HCT116 (cell line): ENCODE data around the gene MBOAT1. TPM values are rescaled to one million over a fixed set of nuclear protein-coding genes. Genes with fewer than 3 reads are reported as not detected.

Experiments
- ATAC-seq: fragments of 200-7000 bp; cut with Tn5 transposase; 2 replicates; pipeline ENCODE4 v1.9.1; 2020; ENCODE audit warnings: mild to moderate bottlenecking, moderate library complexity
- BruUV-seq: library from RNA; stranded (reverse); fragments of 400-500 nt; replicated peaks from 2 replicates; lab custom pipeline; 2021; lab: Mats Ljungman, UMichigan
- CTCF ChIA-PET: fragments of 300-600 bp; sonication (Branson Sonifier 250); formaldehyde crosslinking; loops from one replicate; lab custom pipeline; 2021; ENCODE audit warnings: antibody characterized with exemption; lab: Charles Lee
- POLR2A ChIA-PET: fragments of 300-600, 350-600 bp; sonication (Branson Sonifier 250); formaldehyde crosslinking; loops from one replicate; lab custom pipeline; 2021; ENCODE audit warnings: antibody characterized with exemption; lab: Charles Lee
- RAD21 ChIA-PET, 2 experiments: fragments of 300-600 bp; sonication (Branson Sonifier 250); formaldehyde crosslinking; loops; one replicate each; lab custom pipeline; 2023; ENCODE audit warnings: low total read pairs in 2 of 2; ENCODE audit not compliant: uncharacterized antibody in 2 of 2, unreplicated experiment in 2 of 2, low non-redundant PET in 1 of 2; lab: Charles Lee
- DNase-seq: peaks from one replicate; pipeline ENCODE4 v3.0.0-alpha.2; 2010; ENCODE audit warnings: low read depth, low spot score
- H2AFZ ChIP-seq: fragments of 200-600 bp; shearing (Covaris generic), sonication (generic); 2 replicates; pipeline ENCODE4 v1.6.1; 2017; ENCODE audit warnings: low read depth, mixed run types, mixed read lengths, antibody characterized with exemption, low read length; ENCODE audit not compliant: poor library complexity, severe bottlenecking
- H3K27ac ChIP-seq: 2 replicates; pipeline ENCODE4 v1.5.1; 2012; ENCODE audit warnings: low read depth, low read length
- H3K27me3 ChIP-seq: fragments of 200-600 bp; sonication (generic); 2 replicates; pipeline ENCODE4 v1.6.1; 2016; ENCODE audit warnings: mixed run types, low read length, mixed read lengths; ENCODE audit not compliant: insufficient read depth
- H3K36me3 ChIP-seq, 2 experiments: fragments of 200-500 bp in 1 of 2; fragments of 200-600 bp in 1 of 2; sonication (Bioruptor generic) in 1 of 2; sonication (generic) in 1 of 2; 2 replicates each; pipeline versions ENCODE4 v1.5.1 to v1.6.1; 2014 to 2016; ENCODE audit warnings: low read length in 2 of 2, inconsistent platforms in 1 of 2, mixed read lengths in 1 of 2, mixed run types in 1 of 2; ENCODE audit not compliant: insufficient read depth in 2 of 2, control insufficient read depth in 1 of 2
- H3K4me1 ChIP-seq, 2 experiments: fragments of 200-600 bp in 1 of 2; sonication (generic) in 1 of 2; 2 replicates each; pipeline versions ENCODE4 v1.5.1 to v1.6.1; 2012 to 2017; ENCODE audit warnings: low read length in 2 of 2, inconsistent platforms in 1 of 2, mild to moderate bottlenecking in 1 of 2, mixed read lengths in 1 of 2, mixed run types in 1 of 2, moderate library complexity in 1 of 2; ENCODE audit not compliant: insufficient read depth in 2 of 2, control insufficient read depth in 1 of 2
- H3K4me2 ChIP-seq: fragments of 200-600 bp; sonication (generic); 2 replicates; pipeline ENCODE4 v1.6.1; 2017; ENCODE audit warnings: mixed run types, low read length, mixed read lengths
- H3K4me3 ChIP-seq, 2 experiments: fragments of 200-600 bp in 1 of 2; sonication (generic) in 1 of 2; replicated peaks in 1 of 2; 2 replicates each; pipeline ENCODE4 v1.5.1; 2011 to 2016; ENCODE audit warnings: low read length in 2 of 2, control low read depth in 1 of 2, low read depth in 1 of 2, mild to moderate bottlenecking in 1 of 2, mixed read lengths in 1 of 2, mixed run types in 1 of 2
- H3K79me2 ChIP-seq: fragments of 200-600 bp; sonication (generic); 2 replicates; pipeline ENCODE4 v1.6.1; 2017; ENCODE audit warnings: mild to moderate bottlenecking, mixed run types, low read length, moderate library complexity, mixed read lengths; ENCODE audit not compliant: insufficient read depth
- H3K9ac ChIP-seq: fragments of 200-600 bp; sonication (generic); 2 replicates; pipeline ENCODE4 v1.6.1; 2016; ENCODE audit warnings: low read length, mixed read lengths
- H3K9me2 ChIP-seq: fragments of 200-600 bp; sonication (generic), shearing (Covaris generic); 2 replicates; pipeline ENCODE4 v1.6.1; 2017; ENCODE audit warnings: mixed run types, mild to moderate bottlenecking, moderate library complexity; ENCODE audit not compliant: insufficient read depth
- H3K9me3 ChIP-seq, 2 experiments: fragments of 200-500 bp in 1 of 2; fragments of 200-600 bp in 1 of 2; sonication (Bioruptor generic) in 1 of 2; sonication (generic) in 1 of 2; 2 replicates each; pipeline ENCODE4 v1.6.1; 2014 to 2017; ENCODE audit warnings: low read length in 2 of 2, mixed read lengths in 2 of 2, inconsistent platforms in 1 of 2, low read depth in 1 of 2, mild to moderate bottlenecking in 1 of 2, mixed run types in 1 of 2, moderate library complexity in 1 of 2; ENCODE audit not compliant: control insufficient read depth in 1 of 2, insufficient read depth in 1 of 2
- H4K20me1 ChIP-seq: fragments of 200-600 bp; sonication (generic), shearing (Covaris generic); 2 replicates; pipeline ENCODE4 v1.6.1; 2017; ENCODE audit warnings: mixed run types, mild to moderate bottlenecking, moderate library complexity; ENCODE audit not compliant: insufficient read depth
- CBX3 ChIP-seq: IDR thresholded peaks from 2 replicates; pipeline ENCODE4 v1.6.1; 2012; ENCODE audit warnings: low read depth
- CEBPB ChIP-seq: IDR thresholded peaks from 2 replicates; pipeline ENCODE4 v1.6.1; 2012; ENCODE audit warnings: low read depth
- EGR1 ChIP-seq: IDR thresholded peaks from 2 replicates; pipeline ENCODE4 v1.6.1; 2012; ENCODE audit warnings: low read depth
- ELF1 ChIP-seq: IDR thresholded peaks from 2 replicates; pipeline ENCODE4 v1.6.1; 2012; ENCODE audit warnings: low read depth, borderline replicate concordance
- EZH2 ChIP-seq: fragments of 200-600 bp; sonication (generic); IDR thresholded peaks from 2 replicates; pipeline ENCODE4 v1.6.1; 2017; ENCODE audit warnings: antibody characterized with exemption, mixed run types
- EZH2phosphoT487 ChIP-seq: fragments of 200-600 bp; IDR thresholded peaks from 2 replicates; pipeline ENCODE4 v1.6.1; 2018; ENCODE audit warnings: antibody characterized with exemption, borderline replicate concordance
- FOSL1 ChIP-seq: IDR thresholded peaks from 2 replicates; pipeline ENCODE4 v1.6.1; 2012; ENCODE audit warnings: low read depth
- POLR2A ChIP-seq: IDR thresholded peaks from 2 replicates; pipeline ENCODE4 v1.7.0; 2011; ENCODE audit warnings: borderline replicate concordance; ENCODE audit not compliant: insufficient read depth, insufficient read length; ENCODE audit errors: extremely low read depth
- POLR2AphosphoS5 ChIP-seq: IDR thresholded peaks from 2 replicates; pipeline ENCODE4 v1.6.1; 2011; ENCODE audit warnings: mild to moderate bottlenecking, low read depth, low read length, moderate library complexity
- RAD21 ChIP-seq: IDR thresholded peaks from 2 replicates; pipeline ENCODE4 v1.6.1; 2012; ENCODE audit warnings: low read depth, mild to moderate bottlenecking
- SIN3A ChIP-seq: IDR thresholded peaks from 2 replicates; pipeline ENCODE4 v1.6.1; 2012; ENCODE audit warnings: low read depth
- SP1 ChIP-seq: IDR thresholded peaks from 2 replicates; pipeline ENCODE4 v1.6.1; 2012; ENCODE audit warnings: low read depth
- SRF ChIP-seq: IDR thresholded peaks from 2 replicates; pipeline ENCODE4 v1.6.1; 2012; ENCODE audit warnings: low read depth
- TCF7L2 ChIP-seq: IDR thresholded peaks from 2 replicates; pipeline ENCODE4 v1.7.0; 2011; ENCODE audit warnings: borderline replicate concordance, inconsistent platforms; ENCODE audit not compliant: insufficient read depth, insufficient read length; ENCODE audit errors: extremely low read depth
- YY1 ChIP-seq: IDR thresholded peaks from 2 replicates; pipeline ENCODE4 v1.6.1; 2011; ENCODE audit warnings: low read length, low read depth, moderate library complexity, mild to moderate bottlenecking; ENCODE audit not compliant: insufficient replicate concordance; ENCODE audit errors: extremely low read depth
- ZFX ChIP-seq: fragments of 450-650 bp; IDR thresholded peaks from 2 replicates; pipeline ENCODE4 v1.6.1; 2017
- intact Hi-C: fragments of 100-400 bp; cut with micrococcal nuclease; formaldehyde crosslinking; loops from 2 replicates; pipeline ENCODE4 v1.10.0; 2022
- total RNA-seq: library from RNA; stranded (reverse); gene quantifications from one replicate; pipeline ENCODE4 v1.2.1, GENCODE V29; 2021; ENCODE audit not compliant: unreplicated experiment
- TF ChIP-seq, protein P1 (sequence below): IDR thresholded peaks from 2 replicates; pipeline ENCODE4 v1.6.1; 2012
- TF ChIP-seq, protein P2 (sequence below): IDR thresholded peaks from 2 replicates; pipeline ENCODE4 v1.6.1; 2011; ENCODE audit warnings: mild to moderate bottlenecking, low read length, moderate library complexity; ENCODE audit not compliant: insufficient replicate concordance; ENCODE audit errors: extremely low read depth

MBOAT1 gene
- total RNA-seq, 1 experiment from 2014 or later = 11.7 TPM

DNA sequence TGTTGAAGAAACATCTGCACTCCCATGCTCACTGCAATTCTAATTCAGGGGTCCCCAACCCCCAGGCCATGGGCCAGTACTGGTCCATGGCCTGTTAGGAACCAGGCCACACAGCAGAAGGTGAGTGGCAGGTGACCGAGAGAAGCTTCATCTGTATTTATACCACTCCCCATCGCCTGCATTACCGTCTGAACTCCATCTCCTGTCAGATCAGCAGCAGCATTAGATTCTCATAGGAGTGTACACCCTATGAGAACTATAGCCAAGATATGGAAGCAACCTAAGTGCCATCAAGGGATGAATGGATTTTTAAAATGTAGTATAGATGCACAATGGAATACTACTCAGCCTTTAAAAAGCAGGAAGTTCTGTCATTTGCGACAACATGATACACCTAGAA is 53.2 kb downstream of the MBOAT1 start:
- H3K9me3 ChIP-seq = no peaks in the 10 kb centered on the region
- ChIA-PET CTCF (no interaction called here), RAD21 (no interaction called here), POLR2A (no interaction called here)
- peaks cover 2 to 10% of the 10 kb centered on the region in 2 experiments; a peak in 2 of 4 replicates for H3K4me1 ChIP-seq
- no peak overlapping the region for H3K4me2 ChIP-seq
- no peaks in the 10 kb centered on the region for H3K9me2 ChIP-seq
- H3K79me2 ChIP-seq = 0 out of 2 replicates have a peak, but pooled peaks cover 5% of the 10 kb centered on the region
- H3K9ac ChIP-seq = no peak overlapping the region
- H4K20me1 ChIP-seq = no peaks in the 10 kb centered on the region
- H3K36me3 ChIP-seq = no peaks in the 10 kb centered on the region
- no TSS peak for BruUV-seq
- TF ChIP-seq FOSL1 (no peak), ELF1 (no peak), ZFX (no peak), SIN3A (no peak), YY1 (no peak), CBX3 (no peak), EGR1 (no peak)
- H3K27me3 ChIP-seq = no peaks in the 10 kb centered on the region
- H3K27ac ChIP-seq = no peak overlapping the region
- no peak overlapping the region for H2AFZ ChIP-seq
- ATAC-seq (no peak), DNase-seq (no peak)
- H3K4me3 ChIP-seq = no peak overlapping the region
- intact Hi-C loops = no loop called here

DNA sequence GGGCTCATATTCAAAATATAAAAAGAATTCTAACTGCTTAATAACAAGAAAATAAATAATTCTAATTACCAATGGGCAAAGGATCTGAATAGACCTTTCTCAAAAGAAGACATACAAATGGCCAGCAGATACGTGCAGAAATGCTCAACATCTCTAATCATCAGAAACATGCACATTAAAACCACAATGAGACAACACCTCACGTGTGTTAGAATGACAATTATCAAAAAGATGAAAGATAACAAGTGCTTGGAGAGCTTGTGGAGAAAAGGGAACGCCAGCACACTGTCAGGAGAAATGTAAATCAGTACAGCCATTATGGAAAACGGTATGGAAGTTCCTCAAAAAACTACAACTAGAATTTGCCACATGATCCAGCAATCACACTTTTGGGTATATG is 53.6 kb downstream of the MBOAT1 start:
- Histone ChIP-seq H3K27ac (no peak overlapping the region), H3K4me1 (peaks cover 2 to 10% of the 10 kb centered on the region in 2 experiments; a peak in 2 of 4 replicates), H3K9me3 (no peaks in the 10 kb centered on the region), H3K9me2 (no peaks in the 10 kb centered on the region), H3K4me3 (no peak overlapping the region), H4K20me1 (no peaks in the 10 kb centered on the region), H3K9ac (no peak overlapping the region), H3K36me3 (no peaks in the 10 kb centered on the region), H2AFZ (no peak overlapping the region), H3K4me2 (no peak overlapping the region), H3K79me2 (0 out of 2 replicates have a peak, but pooled peaks cover 5% of the 10 kb centered on the region)
- intact Hi-C loops = no loop called here
- no peak for ATAC-seq
- CTCF ChIA-PET = no interaction called here
- POLR2A ChIA-PET = no interaction called here
- no TSS peak for BruUV-seq
- RAD21 ChIA-PET = no interaction called here
- TF ChIP-seq SRF (no peak), CEBPB (no peak), SIN3A (no peak), EZH2 (no peak), TCF7L2 (no peak), POLR2AphosphoS5 (no peak), CBX3 (no peak), FOSL1 (no peak), RAD21 (no peak), POLR2A (no peak), YY1 (no peak), SP1 (no peak), EZH2phosphoT487 (no peak)
- TF ChIP-seq, protein P1, sequence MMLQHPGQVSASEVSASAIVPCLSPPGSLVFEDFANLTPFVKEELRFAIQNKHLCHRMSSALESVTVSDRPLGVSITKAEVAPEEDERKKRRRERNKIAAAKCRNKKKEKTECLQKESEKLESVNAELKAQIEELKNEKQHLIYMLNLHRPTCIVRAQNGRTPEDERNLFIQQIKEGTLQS = no peak
- TF ChIP-seq, protein P2, sequence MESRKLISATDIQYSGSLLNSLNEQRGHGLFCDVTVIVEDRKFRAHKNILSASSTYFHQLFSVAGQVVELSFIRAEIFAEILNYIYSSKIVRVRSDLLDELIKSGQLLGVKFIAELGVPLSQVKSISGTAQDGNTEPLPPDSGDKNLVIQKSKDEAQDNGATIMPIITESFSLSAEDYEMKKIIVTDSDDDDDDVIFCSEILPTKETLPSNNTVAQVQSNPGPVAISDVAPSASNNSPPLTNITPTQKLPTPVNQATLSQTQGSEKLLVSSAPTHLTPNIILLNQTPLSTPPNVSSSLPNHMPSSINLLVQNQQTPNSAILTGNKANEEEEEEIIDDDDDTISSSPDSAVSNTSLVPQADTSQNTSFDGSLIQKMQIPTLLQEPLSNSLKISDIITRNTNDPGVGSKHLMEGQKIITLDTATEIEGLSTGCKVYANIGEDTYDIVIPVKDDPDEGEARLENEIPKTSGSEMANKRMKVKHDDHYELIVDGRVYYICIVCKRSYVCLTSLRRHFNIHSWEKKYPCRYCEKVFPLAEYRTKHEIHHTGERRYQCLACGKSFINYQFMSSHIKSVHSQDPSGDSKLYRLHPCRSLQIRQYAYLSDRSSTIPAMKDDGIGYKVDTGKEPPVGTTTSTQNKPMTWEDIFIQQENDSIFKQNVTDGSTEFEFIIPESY = no peak
- TF ChIP-seq, all 23 proteins: peak for 0
- H3K27me3 ChIP-seq = no peaks in the 10 kb centered on the region
- DNase-seq = no peak
